PC-3 (cell line): ENCODE data around the gene ZNF784. TPM values are rescaled to one million over a fixed set of nuclear protein-coding genes. Genes with fewer than 3 reads are reported as not detected.

ENCODE experiments used
- ATAC-seq: fragments of 200-7000 bp; cut with Tn5 transposase; 2 replicates; pipeline ENCODE4 v1.9.1; 2020; ENCODE audit warnings: mild to moderate bottlenecking, moderate library complexity
- BruUV-seq: library from RNA; stranded (reverse); fragments of 400-500 nt; replicated peaks from 2 replicates; lab custom pipeline; 2021; lab: Mats Ljungman, UMichigan
- CTCF ChIA-PET: fragments of 300-600 bp; sonication (Branson Sonifier 250); formaldehyde crosslinking; loops from one replicate; lab custom pipeline; 2022; ENCODE audit warnings: antibody characterized with exemption; lab: Charles Lee
- POLR2A ChIA-PET: fragments of 300-600 bp; sonication (Branson Sonifier 250); formaldehyde crosslinking; loops from one replicate; lab custom pipeline; 2022; ENCODE audit warnings: antibody characterized with exemption; ENCODE audit not compliant: unreplicated experiment; lab: Charles Lee
- DNase-seq: peaks from one replicate; pipeline ENCODE4 v3.0.0-alpha.2; 2015
- H2AFZ ChIP-seq: fragments of 300-600 bp; sonication (generic); 2 replicates; pipeline ENCODE4 v1.6.0; 2016; ENCODE audit warnings: antibody characterized with exemption, low read length
- H3F3A ChIP-seq: fragments of 300-600 bp; sonication (generic); one replicate; pipeline ENCODE4 v1.6.0; 2017; ENCODE audit warnings: antibody characterized with exemption, low read length, control low read depth, mild to moderate bottlenecking; ENCODE audit not compliant: unreplicated experiment
- H3K27ac ChIP-seq: fragments of 300-600 bp; sonication (generic); 2 replicates; pipeline ENCODE4 v1.5.1; 2016; ENCODE audit warnings: mild to moderate bottlenecking, low read length
- H3K27me3 ChIP-seq: fragments of 300-600 bp; sonication (generic); 2 replicates; pipeline ENCODE4 v1.6.1; 2016; ENCODE audit warnings: low read length, mixed read lengths
- H3K36me3 ChIP-seq: fragments of 300-600 bp; sonication (generic); 2 replicates; pipeline ENCODE4 v1.6.1; 2016; ENCODE audit warnings: low read depth, mixed run types, low read length, mixed read lengths
- H3K4me1 ChIP-seq: fragments of 300-600 bp; sonication (generic); 2 replicates; pipeline ENCODE4 v1.5.1; 2016; ENCODE audit warnings: low read length; ENCODE audit not compliant: insufficient read depth
- H3K4me2 ChIP-seq: fragments of 300-600 bp; sonication (generic); 2 replicates; pipeline ENCODE4 v1.6.0; 2016; ENCODE audit warnings: low read length
- H3K4me3 ChIP-seq: fragments of 300-600 bp; sonication (generic); 2 replicates; pipeline ENCODE4 v1.5.1; 2016; ENCODE audit warnings: mild to moderate bottlenecking, low read length, mixed read lengths
- H3K79me2 ChIP-seq: fragments of 300-600 bp; sonication (generic); 2 replicates; pipeline ENCODE4 v1.6.1; 2017; ENCODE audit warnings: low read length, mixed read lengths
- H3K9ac ChIP-seq: fragments of 300-600 bp; sonication (generic); 2 replicates; pipeline ENCODE4 v1.6.0; 2016; ENCODE audit warnings: mild to moderate bottlenecking, low read length
- H3K9me2 ChIP-seq: fragments of 300-600 bp; sonication (generic); replicated peaks from 2 replicates; pipeline ENCODE4 v1.6.1; 2016; ENCODE audit warnings: mixed run types, low read length, mixed read lengths
- H3K9me3 ChIP-seq: fragments of 300-600 bp; sonication (generic); 2 replicates; pipeline ENCODE4 v1.6.1; 2016; ENCODE audit warnings: low read length, mixed read lengths
- H4K20me1 ChIP-seq: fragments of 300-600 bp; sonication (generic); 2 replicates; pipeline ENCODE4 v1.6.1; 2016; ENCODE audit warnings: low read length, mixed read lengths
- CTCF ChIP-seq: fragments of 300-600 bp; sonication (generic); conservative IDR thresholded peaks from 2 replicates; pipeline ENCODE4 v1.5.1; 2017; ENCODE audit warnings: antibody characterized with exemption, low read depth, mild to moderate bottlenecking, low read length
- EZH2 ChIP-seq: fragments of 300-600 bp; sonication (generic); IDR thresholded peaks from one replicate; pipeline ENCODE4 v1.6.1; 2017; ENCODE audit warnings: antibody characterized with exemption, mild to moderate bottlenecking, low read length; ENCODE audit not compliant: unreplicated experiment
- EZH2phosphoT487 ChIP-seq: fragments of 300-600 bp; sonication (generic); IDR thresholded peaks from 2 replicates; pipeline ENCODE4 v1.6.1; 2018; ENCODE audit warnings: mild to moderate bottlenecking, antibody characterized with exemption, low read length, borderline replicate concordance
- intact Hi-C: fragments of 100-400 bp; cut with micrococcal nuclease; formaldehyde crosslinking; loops from 2 replicates; pipeline ENCODE4 v1.9.0; 2023
- total RNA-seq: library from RNA; depleted of rRNA; stranded (reverse); fragments of >200 nt; gene quantifications from 2 replicates; pipeline ENCODE4 v1.2.3, GENCODE V29; 2014

The ZNF784 gene
- total RNA-seq, 1 experiment from 2014 or later: 9.0 TPM

GRCh38 chr19:55599842-55600661, 24.3 kb downstream of the ZNF784 start, which contains the start of gene ZNF524:
ZNF524 (plus strand) TSS chr19:55600288; CDS start chr19:55602113, 1,825 bp downstream.
- H3K27ac ChIP-seq: peak within 1 kb of the TSS; percentile 87
- no peaks in the 10 kb centered on the region for H4K20me1 ChIP-seq
- H3K4me3 ChIP-seq: peak within 1 kb of the TSS; percentile 77
- ChIA-PET CTCF (interaction anchor here (0.5 to 1.4 kb wide), 4 partner anchors 18 to 123 kb away, joined by 4 to 9 read pairs (median 4); partner anchors contain the start of gene CCDC106), POLR2A (interaction anchor here (0.5 to 1.2 kb wide), 5 partner anchors 13 to 1137 kb away, joined by 4 to 10 read pairs (median 5); partner anchors contain the start of genes LENG9, ZNF628 and ZNF784)
- TSS peak; percentile 51 for BruUV-seq
- H2AFZ ChIP-seq: peak within 1 kb of the TSS; percentile 91
- peaks cover 19% of the 10 kb centered on the region for H3K4me1 ChIP-seq
- intact Hi-C loops: loop anchor here (1.0 to 5.0 kb wide), 4 partner anchors 13 to 41 kb away; partner anchors contain the start of genes ZNF579 and ZNF580
- H3K9ac ChIP-seq: peak within 1 kb of the TSS; percentile 95
- H3K9me3 ChIP-seq: no peaks in the 10 kb centered on the region
- H3K79me2 ChIP-seq: peaks cover 12% of the 10 kb centered on the region; the same call in 1 of the 2 replicates
- H3K9me2 ChIP-seq: no peaks in the 10 kb centered on the region
- no peak for TF ChIP-seq CTCF
- TF ChIP-seq EZH2: no peak
- TF ChIP-seq EZH2phosphoT487: no peak
- peaks cover 4% of the 10 kb centered on the region; the same call in 1 of the 2 replicates for H3K36me3 ChIP-seq
- peak within 1 kb of the TSS; percentile 90 for H3K4me2 ChIP-seq
- peak; percentile 87 for DNase-seq
- H3K27me3 ChIP-seq: no peaks in the 10 kb centered on the region
- H3F3A ChIP-seq: peaks cover 6% of the 10 kb centered on the region
- ATAC-seq: peak; percentile 46

GRCh38 chr19:55599468-55599841, 24.9 kb downstream of the ZNF784 start, which contains the start of gene FIZ1:
FIZ1 (minus strand) TSS chr19:55599517; CDS start chr19:55597865, 1,652 bp downstream.
- intact Hi-C loops: loop anchor here (1.0 to 5.0 kb wide), 4 partner anchors 12 to 41 kb away; partner anchors contain the start of genes ZNF579 and ZNF580
- H3K9me3 ChIP-seq: no peaks in the 10 kb centered on the region

More at GRCh38 chr19:55599468-55599841, 24.9 kb downstream of the ZNF784 start, which contains the start of gene FIZ1:
- H3K4me3 ChIP-seq: peak within 1 kb of the TSS; percentile 77
- BruUV-seq: no TSS peak
- H3K4me2 ChIP-seq: peak within 1 kb of the TSS; percentile 90
- H3K27ac ChIP-seq: peak within 1 kb of the TSS; percentile 87
- no peaks in the 10 kb centered on the region for H4K20me1 ChIP-seq
- no peaks in the 10 kb centered on the region for H3K27me3 ChIP-seq
- peaks cover 12% of the 10 kb centered on the region; the same call in 1 of the 2 replicates for H3K79me2 ChIP-seq
- ATAC-seq: peak; percentile 81
- H3K4me1 ChIP-seq: peaks cover 14% of the 10 kb centered on the region
- peaks cover 4% of the 10 kb centered on the region; the same call in 1 of the 2 replicates for H3K36me3 ChIP-seq
- H2AFZ ChIP-seq: peak within 1 kb of the TSS; percentile 91
- TF ChIP-seq EZH2phosphoT487: no peak
- TF ChIP-seq EZH2: no peak
- TF ChIP-seq CTCF: no peak
- no peaks in the 10 kb centered on the region for H3K9me2 ChIP-seq
- H3F3A ChIP-seq: peaks cover under 1% of the 10 kb centered on the region
- POLR2A ChIA-PET: interaction anchor here (0.5 to 1.2 kb wide), 10 partner anchors 13 to 1136 kb away, joined by 3 to 10 read pairs (median 4); partner anchors contain the start of genes LENG9, ZNF628 and ZNF784
- CTCF ChIA-PET: interaction anchor here (0.5 to 1.4 kb wide), 6 partner anchors 18 to 433 kb away, joined by 3 to 9 read pairs (median 4); partner anchors contain the start of genes CCDC106 and DNAAF3
- peak within 1 kb of the TSS; percentile 95 for H3K9ac ChIP-seq
- DNase-seq: peak; percentile 99
